Measurements from ENCODE around the gene DRAM2. TPM values are rescaled to one million over a fixed set of nuclear protein-coding genes. Genes with fewer than 3 reads are reported as not detected.
A peak's percentile ranks its signal among the peaks of the same experiment; 100 is the strongest.

DRAM2 gene
- total and polyA plus RNA-seq, 2 experiments from 2014 or later: 64.1 to 82.5 TPM

DNA sequence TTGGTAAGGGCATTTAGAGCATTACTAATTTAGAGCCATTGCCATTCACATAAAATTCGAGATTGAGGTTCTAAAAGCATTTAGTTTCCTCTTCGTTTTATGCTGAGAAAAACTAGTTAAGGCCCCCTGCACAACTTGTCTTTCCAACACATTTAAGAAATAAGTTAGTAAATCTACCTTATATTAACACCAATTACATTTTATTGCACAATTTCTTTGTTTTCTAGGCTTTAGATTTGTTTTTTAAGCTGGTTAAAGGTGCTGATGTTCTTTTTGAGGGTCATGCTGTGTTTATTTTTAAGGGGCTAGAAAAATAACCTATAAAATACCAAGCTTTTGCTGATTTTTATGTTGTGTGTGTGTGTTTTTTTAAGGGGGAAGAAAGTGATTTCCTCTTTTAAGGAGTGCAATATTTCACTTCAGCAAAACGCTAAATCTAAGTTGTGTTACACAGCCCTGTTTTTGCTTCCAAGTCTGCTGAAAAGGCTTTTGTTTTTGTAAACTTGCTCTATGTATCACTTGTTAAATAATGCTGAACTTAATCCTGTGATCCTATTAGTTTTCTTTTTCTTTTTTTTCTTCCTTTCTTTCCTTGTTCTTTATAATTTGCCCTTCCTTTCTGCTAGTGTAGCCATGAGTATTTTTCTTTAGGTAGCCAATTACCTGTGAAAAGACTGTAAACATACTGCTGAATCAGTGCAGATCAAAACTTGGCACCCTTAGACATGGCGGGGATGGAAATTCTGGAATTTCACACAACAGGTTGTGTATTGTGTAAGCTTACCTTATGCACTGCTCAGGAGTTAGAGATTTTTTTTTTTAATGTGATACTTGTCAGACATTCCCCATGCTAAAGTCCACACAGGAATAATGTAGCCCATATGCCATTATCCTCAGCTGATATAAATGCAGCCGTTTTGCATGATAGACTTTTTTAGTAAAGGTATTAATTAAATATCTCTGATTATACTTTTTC, 1.6 kb upstream of the DRAM2 start:
- Histone ChIP-seq H4K20me1 (ENCODE audit: insufficient read depth) (no peaks in the 10 kb centered on the region), H3K9ac (peak overlapping the region; percentile 94), H3K36me3 (ENCODE audit: low read depth) (peaks cover 5% of the 10 kb centered on the region; the same call in 1 of the 2 replicates), H3K27ac (peak overlapping the region; percentile 79; the same call in 1 of the 2 replicates), H3F3A (ENCODE audit: insufficient read depth) (peaks cover 10% of the 10 kb centered on the region; the same call in 1 of the 2 replicates), H3K9me3 (ENCODE audit: low read depth) (no peaks in the 10 kb centered on the region), H3K79me2 (ENCODE audit: insufficient read depth) (peaks cover 92% of the 10 kb centered on the region), H2AFZ (peak overlapping the region; percentile 99), H3K4me1 (ENCODE audit: insufficient read depth) (peaks cover 31% of the 10 kb centered on the region), H3K4me2 (ENCODE audit: unreplicated experiment) (peak overlapping the region; percentile 98), H3K9me2 (ENCODE audit: insufficient read depth) (no peaks in the 10 kb centered on the region), H3K27me3 (replicated peaks; ENCODE audit: insufficient read depth) (no peaks in the 10 kb centered on the region), H3K4me3 (peak overlapping the region; percentile 90)
- DNase-seq: no peak
- no peak for TF ChIP-seq EZH2phosphoT487 (IDR thresholded peaks at IDR 0.05; ENCODE audit: insufficient read depth, low read depth)
- no peak for TF ChIP-seq EZH2 (IDR thresholded peaks at IDR 0.05; ENCODE audit: insufficient read depth, poor library complexity, severe bottlenecking)
- in situ Hi-C loops (cut with MboI): no loop called here
- WGBS, 2 experiments (ENCODE audit: low coverage in 1 of 2, low lambda C conversion rate in 2 of 2, missing lambda C conversion rate in 2 of 2): 38 to 39% methylated on average over 5 of the region's 5 CpGs

DNA sequence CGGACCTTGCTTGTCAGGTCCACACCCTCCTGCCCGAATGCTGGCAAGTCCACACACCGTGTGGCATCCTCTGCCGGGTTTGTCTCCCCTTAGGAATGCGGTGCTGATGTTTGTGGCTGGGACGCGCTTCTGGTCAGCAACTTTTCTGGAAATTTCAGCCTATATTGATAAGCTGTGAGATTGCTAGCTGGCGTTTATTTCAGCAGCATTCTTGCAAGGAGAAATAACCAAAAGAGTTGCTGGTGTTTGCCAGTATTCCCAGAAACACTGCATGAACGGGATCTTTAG, 731 bp upstream of the DRAM2 start:
- Histone ChIP-seq H3K4me3 (peak overlapping the region; percentile 90), H3K9me2 (ENCODE audit: insufficient read depth) (no peaks in the 10 kb centered on the region), H3K9ac (peak overlapping the region; percentile 94), H3K36me3 (ENCODE audit: low read depth) (peaks cover 13% of the 10 kb centered on the region), H2AFZ (peak overlapping the region; percentile 99), H3K79me2 (ENCODE audit: insufficient read depth) (peaks cover 83% of the 10 kb centered on the region), H3K4me2 (ENCODE audit: unreplicated experiment) (peak overlapping the region; percentile 98), H3K27ac (peak overlapping the region; percentile 79), H4K20me1 (ENCODE audit: insufficient read depth) (no peaks in the 10 kb centered on the region), H3K27me3 (replicated peaks; ENCODE audit: insufficient read depth) (no peaks in the 10 kb centered on the region), H3K9me3 (ENCODE audit: low read depth) (no peaks in the 10 kb centered on the region), H3F3A (ENCODE audit: insufficient read depth) (peaks cover 11% of the 10 kb centered on the region; the same call in 1 of the 2 replicates), H3K4me1 (ENCODE audit: insufficient read depth) (peaks cover 26% of the 10 kb centered on the region)
- in situ Hi-C loops (cut with MboI): no loop called here
- WGBS, 2 experiments (ENCODE audit: low coverage in 1 of 2, low lambda C conversion rate in 2 of 2, missing lambda C conversion rate in 2 of 2): 0 to 2% methylated on average over 9 of the region's 9 CpGs
- TF ChIP-seq EZH2phosphoT487 (IDR thresholded peaks at IDR 0.05; ENCODE audit: insufficient read depth, low read depth): no peak
- TF ChIP-seq EZH2 (IDR thresholded peaks at IDR 0.05; ENCODE audit: insufficient read depth, poor library complexity, severe bottlenecking): no peak
- DNase-seq: peak; percentile 90

GRCh38 chr1:111139324-111139955, 453 bp downstream of the DRAM2 start:
- Histone ChIP-seq H3K4me1 (ENCODE audit: insufficient read depth) (peaks cover 30% of the 10 kb centered on the region), H3F3A (ENCODE audit: insufficient read depth) (peaks cover 19% of the 10 kb centered on the region; the same call in 1 of the 2 replicates), H3K36me3 (ENCODE audit: low read depth) (peaks cover 20% of the 10 kb centered on the region), H3K79me2 (ENCODE audit: insufficient read depth) (peaks cover 71% of the 10 kb centered on the region), H3K4me3 (peak overlapping the region; percentile 90), H3K4me2 (ENCODE audit: unreplicated experiment) (peak overlapping the region; percentile 98), H3K9me2 (ENCODE audit: insufficient read depth) (no peaks in the 10 kb centered on the region), H4K20me1 (ENCODE audit: insufficient read depth) (no peaks in the 10 kb centered on the region), H2AFZ (peak overlapping the region; percentile 99), H3K9me3 (ENCODE audit: low read depth) (no peaks in the 10 kb centered on the region), H3K9ac (peak overlapping the region; percentile 94), H3K27ac (peak overlapping the region; percentile 79), H3K27me3 (replicated peaks; ENCODE audit: insufficient read depth) (no peaks in the 10 kb centered on the region)
- WGBS, 2 experiments (ENCODE audit: low coverage in 1 of 2, low lambda C conversion rate in 2 of 2, missing lambda C conversion rate in 2 of 2): 0 to 2% methylated on average over 29 to 33 of the region's 33 CpGs
- peak; percentile 77 for DNase-seq
- in situ Hi-C loops (cut with MboI): no loop called here
- TF ChIP-seq EZH2phosphoT487 (IDR thresholded peaks at IDR 0.05; ENCODE audit: insufficient read depth, low read depth) (no peak), EZH2 (IDR thresholded peaks at IDR 0.05; ENCODE audit: insufficient read depth, poor library complexity, severe bottlenecking) (no peak)

DNA sequence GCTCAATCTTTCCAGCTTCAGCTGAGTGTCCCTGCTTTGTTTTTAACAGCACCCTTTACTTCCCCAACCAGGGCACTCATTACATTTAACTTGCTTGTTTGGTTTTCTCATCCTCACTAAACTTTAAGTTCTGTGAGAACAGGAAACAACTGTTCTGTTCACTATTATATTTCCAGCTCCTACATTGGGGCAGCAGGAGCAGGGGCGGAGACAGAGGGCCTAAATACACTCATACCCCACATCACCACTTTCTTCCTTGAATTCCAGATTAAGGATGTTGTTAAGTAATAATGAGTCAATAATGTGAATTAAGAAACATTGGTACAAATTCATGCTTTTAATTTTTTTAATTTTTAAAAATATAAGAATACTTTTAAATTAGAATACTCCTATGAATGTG, 6.0 kb downstream of the DRAM2 start:
- in situ Hi-C loops (cut with MboI): no loop called here
- Histone ChIP-seq H2AFZ (no peak overlapping the region), H3K79me2 (ENCODE audit: insufficient read depth) (peaks cover 25% of the 10 kb centered on the region), H3F3A (ENCODE audit: insufficient read depth) (peaks cover 9% of the 10 kb centered on the region; the same call in 1 of the 2 replicates), H3K9ac (no peak overlapping the region), H3K4me2 (ENCODE audit: unreplicated experiment) (no peak overlapping the region), H3K9me2 (ENCODE audit: insufficient read depth) (no peaks in the 10 kb centered on the region), H3K4me1 (ENCODE audit: insufficient read depth) (peaks cover 11% of the 10 kb centered on the region), H3K36me3 (ENCODE audit: low read depth) (peaks cover 36% of the 10 kb centered on the region), H3K27me3 (replicated peaks; ENCODE audit: insufficient read depth) (no peaks in the 10 kb centered on the region), H3K27ac (no peak overlapping the region), H3K9me3 (ENCODE audit: low read depth) (no peaks in the 10 kb centered on the region), H4K20me1 (ENCODE audit: insufficient read depth) (no peaks in the 10 kb centered on the region), H3K4me3 (no peak overlapping the region)
- TF ChIP-seq EZH2 (IDR thresholded peaks at IDR 0.05; ENCODE audit: insufficient read depth, poor library complexity, severe bottlenecking): no peak
- TF ChIP-seq EZH2phosphoT487 (IDR thresholded peaks at IDR 0.05; ENCODE audit: insufficient read depth, low read depth): no peak
- no peak for DNase-seq
- 93 to 95% methylated on average over 1 of the region's 1 CpG for WGBS, 2 experiments (ENCODE audit: low coverage in 1 of 2, low lambda C conversion rate in 2 of 2, missing lambda C conversion rate in 2 of 2)
